ENCODE measurements around the gene PLXNA2. TPM values are rescaled to one million over a fixed set of nuclear protein-coding genes. Genes with fewer than 3 reads are reported as not detected.

PLXNA2 gene
- total and polyA plus RNA-seq, 2 of the 8 experiments (the other 6 are each of a cell fraction or from before 2014, with no cell fraction given): 0.33 to 1.5 TPM

GRCh38 chr1:208031316-208031931, 212.8 kb downstream of the PLXNA2 start:
- ChIA-PET CTCF (ENCODE audit: partially characterized antibody) (interaction anchor here (0.6 to 15.8 kb wide), 13 partner anchors 8 to 221 kb away, joined by 3 to 315 read pairs (median 4); partner anchors contain the start of gene PLXNA2), POLR2A (ENCODE audit: partially characterized antibody) (no interaction called here)
- H3K14ac ChIP-seq (ENCODE audit: insufficient read length): no peak overlapping the region
- H3K27me3 ChIP-seq (replicated peaks in 1 of 4; ENCODE audit: control insufficient read depth in 3 of 4, extremely low read depth in 1 of 4, insufficient read depth in 3 of 4, low read length in 3 of 4): no peaks in the 10 kb centered on the region
- H3K27ac ChIP-seq (ENCODE audit: low read depth, low read length): no peak overlapping the region
- no peak overlapping the region for H4K5ac ChIP-seq (ENCODE audit: insufficient read length, low read depth, low read length)
- H2BK120ac ChIP-seq (replicated peaks; ENCODE audit: low read depth, low read length): no peak overlapping the region
- H4K91ac ChIP-seq (replicated peaks; ENCODE audit: insufficient read length, low read length): no peak overlapping the region
- H3K79me2 ChIP-seq (ENCODE audit: control insufficient read depth in 1 of 2, insufficient read depth in 2 of 2, low read length in 2 of 2): no peaks in the 10 kb centered on the region
- no peak for FAIRE-seq
- no peak overlapping the region for H3K4me3 ChIP-seq (ENCODE audit: extremely low read depth in 1 of 4, insufficient read depth in 2 of 4, low read depth in 3 of 4, low read length in 4 of 4)
- no peak overlapping the region for H3K4me2 ChIP-seq (ENCODE audit: insufficient read depth in 1 of 2, low read depth in 2 of 2, low read length in 2 of 2)
- H2BK20ac ChIP-seq (ENCODE audit: low read length): no peak overlapping the region
- no peaks in the 10 kb centered on the region for H3K79me1 ChIP-seq (ENCODE audit: low read depth, low read length)
- H3K9ac ChIP-seq (replicated peaks in 1 of 4; ENCODE audit: extremely low read depth in 1 of 4, low read depth in 3 of 4, low read length in 3 of 4): no peak overlapping the region
- H2AK5ac ChIP-seq (ENCODE audit: low read depth, low read length): no peak overlapping the region
- no peak overlapping the region for H2BK15ac ChIP-seq (ENCODE audit: low read length)
- no peaks in the 10 kb centered on the region for H3K36me3 ChIP-seq (ENCODE audit: control insufficient read depth in 2 of 4, insufficient read depth in 4 of 4, low read length in 3 of 4)
- H3K23me2 ChIP-seq (ENCODE audit: low read depth, low read length): no peaks in the 10 kb centered on the region
- H3K9me3 ChIP-seq (ENCODE audit: insufficient read depth in 2 of 2, low read depth in 1 of 2, low read length in 1 of 2): no peaks in the 10 kb centered on the region
- H4K20me1 ChIP-seq (replicated peaks in 1 of 2; ENCODE audit: control insufficient read depth in 1 of 2, insufficient read depth in 2 of 2, low read length in 2 of 2): no peaks in the 10 kb centered on the region
- no peak overlapping the region for H2AFZ ChIP-seq (ENCODE audit: low read length)
- no peak overlapping the region for H4K8ac ChIP-seq (ENCODE audit: extremely low read depth, insufficient read depth, low read length)
- no peak overlapping the region for H3K23ac ChIP-seq (ENCODE audit: insufficient read length)
- H2BK5ac ChIP-seq (ENCODE audit: low read depth, low read length): no peak overlapping the region
- 88% methylated on average over 10 of the region's 10 CpGs; no CpG with 5 or more reads in 1 of the 2 experiments for WGBS, 2 experiments (ENCODE audit: extremely low coverage in 1 of 2, insufficient coverage in 1 of 2, insufficient read length in 1 of 2, insufficient replicate concordance in 2 of 2, low coverage in 1 of 2, low lambda C conversion rate in 2 of 2, missing lambda C conversion rate in 1 of 2)
- H3K56ac ChIP-seq (replicated peaks; ENCODE audit: insufficient read length, low read depth, low read length): no peak overlapping the region
- H3K4me1 ChIP-seq (replicated peaks in 1 of 4; ENCODE audit: control insufficient read depth in 3 of 4, insufficient read depth in 4 of 4, low read length in 3 of 4): peaks cover 0 to 3% (median 0%) of the 10 kb centered on the region in 4 experiments; a peak in 1 of 7 replicates
- no peak overlapping the region for H3K4ac ChIP-seq (replicated peaks; ENCODE audit: insufficient read length, low read depth, low read length)
- H3K18ac ChIP-seq (ENCODE audit: extremely low read depth, low read length): no peak overlapping the region
- H2BK12ac ChIP-seq (ENCODE audit: low read depth, low read length): no peak overlapping the region
- no peak for DNase-seq (ENCODE audit: low read depth in 1 of 2, low spot score in 2 of 2)
- TF ChIP-seq HDAC2 (IDR thresholded peaks at IDR 0.05; ENCODE audit: borderline replicate concordance in 1 of 2, low read depth in 2 of 2, low read length in 2 of 2) (no peak), SIRT6 (IDR thresholded peaks at IDR 0.05; ENCODE audit: low read length) (no peak), PHF8 (conservative IDR thresholded peaks at IDR 0.05; ENCODE audit: low read depth, low read length) (no peak), SAP30 (IDR thresholded peaks at IDR 0.05; ENCODE audit: insufficient read depth, insufficient replicate concordance, low read length) (no peak), NANOG (IDR thresholded peaks at IDR 0.05; ENCODE audit: insufficient read depth, low read depth, low read length, poor library complexity, severe bottlenecking) (no peak), KDM5A (IDR thresholded peaks at IDR 0.05; ENCODE audit: low read length) (no peak), JUND (IDR thresholded peaks at IDR 0.05; ENCODE audit: low read length) (no peak), RNF2 (IDR thresholded peaks at IDR 0.05; ENCODE audit: borderline replicate concordance, low read depth, low read length, missing control alignments, poor library complexity, severe bottlenecking) (no peak), TAF7 (optimal IDR thresholded peaks at IDR 0.05; ENCODE audit: borderline replicate concordance, low read depth, low read length) (no peak), SP1 (IDR thresholded peaks at IDR 0.05; ENCODE audit: low read depth, low read length) (no peak), USF2 (IDR thresholded peaks at IDR 0.05; ENCODE audit: low read length) (no peak)
